ENCODE data around the gene PTPN6. TPM values are rescaled to one million over a fixed set of nuclear protein-coding genes. Genes with fewer than 3 reads are reported as not detected.
A peak's percentile ranks its signal among the peaks of the same experiment; 100 is the strongest.

The PTPN6 gene
- total and polyA plus RNA-seq, 2 of the 8 experiments (the other 6 are each of a cell fraction or from before 2014, with no cell fraction given) = 16.3 to 28.4 TPM

- no peaks in the 10 kb centered on the region for H3K9me3 ChIP-seq (ENCODE audit: insufficient read depth in 2 of 2, low read depth in 1 of 2, low read length in 1 of 2)
- 91% methylated on average over 22 of the region's 22 CpGs; no CpG with 5 or more reads in 1 of the 2 experiments for WGBS, 2 experiments (ENCODE audit: extremely low coverage in 1 of 2, insufficient coverage in 1 of 2, insufficient read length in 1 of 2, insufficient replicate concordance in 2 of 2, low coverage in 1 of 2, low lambda C conversion rate in 2 of 2, missing lambda C conversion rate in 1 of 2)
- no peak overlapping the region for H2BK15ac ChIP-seq (ENCODE audit: low read length)
- H2BK120ac ChIP-seq (replicated peaks; ENCODE audit: low read depth, low read length) = no peak overlapping the region
- H4K5ac ChIP-seq (ENCODE audit: insufficient read length, low read depth, low read length) = no peak overlapping the region
- TF ChIP-seq ATF2 (IDR thresholded peaks at IDR 0.05; ENCODE audit: low read length) (no peak), SUZ12 (IDR thresholded peaks at IDR 0.05; ENCODE audit: low read length) (no peak), FOSL1 (IDR thresholded peaks at IDR 0.05; ENCODE audit: insufficient read depth, low read depth, low read length) (no peak), MAFK (IDR thresholded peaks at IDR 0.05; ENCODE audit: low read depth, low read length) (no peak), RBBP5 (IDR thresholded peaks at IDR 0.05; ENCODE audit: borderline replicate concordance, low read depth, low read length) (no peak), TEAD4 (IDR thresholded peaks at IDR 0.05; ENCODE audit: low read depth, low read length) (no peak)
- peak overlapping the region; percentile 41 for H4K8ac ChIP-seq (ENCODE audit: extremely low read depth, insufficient read depth, low read length)
- no peaks in the 10 kb centered on the region for H3K23me2 ChIP-seq (ENCODE audit: low read depth, low read length)
- H3K27ac ChIP-seq (ENCODE audit: low read depth, low read length) = no peak overlapping the region; the same call in 1 of the 2 replicates
- no peak overlapping the region for H3K4ac ChIP-seq (replicated peaks; ENCODE audit: insufficient read length, low read depth, low read length)
- peaks cover 0 to 14% (median 6%) of the 10 kb centered on the region in 4 experiments; a peak in 4 of 7 replicates for H3K4me1 ChIP-seq (replicated peaks in 1 of 4; ENCODE audit: control insufficient read depth in 3 of 4, insufficient read depth in 4 of 4, low read length in 3 of 4)
- H3K56ac ChIP-seq (replicated peaks; ENCODE audit: insufficient read length, low read depth, low read length) = no peak overlapping the region
- no peak overlapping the region for H2BK20ac ChIP-seq (ENCODE audit: low read length)
- no peak for DNase-seq (ENCODE audit: low read depth in 1 of 2, low spot score in 2 of 2)
- peaks cover 5% of the 10 kb centered on the region for H3K79me1 ChIP-seq (ENCODE audit: low read depth, low read length)
- H4K20me1 ChIP-seq (replicated peaks in 1 of 2; ENCODE audit: control insufficient read depth in 1 of 2, insufficient read depth in 2 of 2, low read length in 2 of 2) = no peaks in the 10 kb centered on the region
- H3K18ac ChIP-seq (ENCODE audit: extremely low read depth, low read length) = peak overlapping the region; percentile 48; the same call in 1 of the 2 replicates
- H3K23ac ChIP-seq (ENCODE audit: insufficient read length) = no peak overlapping the region
- H3K4me2 ChIP-seq (ENCODE audit: insufficient read depth in 1 of 2, low read depth in 2 of 2, low read length in 2 of 2) = no peak overlapping the region
- no peak overlapping the region for H2AFZ ChIP-seq (ENCODE audit: low read length)
- peak overlapping the region; percentile 52; the same call in 1 of the 2 replicates for H2BK5ac ChIP-seq (ENCODE audit: low read depth, low read length)
- no peak for FAIRE-seq
- H3K79me2 ChIP-seq (ENCODE audit: control insufficient read depth in 1 of 2, insufficient read depth in 2 of 2, low read length in 2 of 2) = no peaks in the 10 kb centered on the region
- POLR2A ChIA-PET (ENCODE audit: partially characterized antibody) = interaction anchor here (2.2 to 44.0 kb wide), 5 partner anchors 9 to 83 kb away, joined by 8 to 1596 read pairs (median 21); partner anchors contain the start of genes ATN1, C12orf57, EMG1 and ENO2
- no peak overlapping the region for H3K9ac ChIP-seq (replicated peaks in 1 of 4; ENCODE audit: extremely low read depth in 1 of 4, low read depth in 3 of 4, low read length in 3 of 4)
- H3K36me3 ChIP-seq (ENCODE audit: control insufficient read depth in 2 of 4, insufficient read depth in 4 of 4, low read length in 3 of 4) = no peaks in the 10 kb centered on the region
- H2AK5ac ChIP-seq (ENCODE audit: low read depth, low read length) = no peak overlapping the region
- CTCF ChIA-PET (ENCODE audit: partially characterized antibody) = interaction anchor here (1.0 to 2.9 kb wide), 6 partner anchors 8 to 142 kb away, joined by 3 to 35 read pairs (median 4); partner anchors contain the start of gene C12orf57
- H3K27me3 ChIP-seq (replicated peaks in 1 of 4; ENCODE audit: control insufficient read depth in 3 of 4, extremely low read depth in 1 of 4, insufficient read depth in 3 of 4, low read length in 3 of 4) = no peaks in the 10 kb centered on the region
- no peak overlapping the region for H4K91ac ChIP-seq (replicated peaks; ENCODE audit: insufficient read length, low read length)
- no peak overlapping the region for H2BK12ac ChIP-seq (ENCODE audit: low read depth, low read length)
- H3K14ac ChIP-seq (ENCODE audit: insufficient read length) = no peak overlapping the region
- no peak overlapping the region for H3K4me3 ChIP-seq (ENCODE audit: extremely low read depth in 1 of 4, insufficient read depth in 2 of 4, low read depth in 3 of 4, low read length in 4 of 4)
Observed at GRCh38 chr12:6952121-6952862, 1.1 kb downstream of the PTPN6 start.
